ENCODE results near the gene WDR26.

GRCh38 chr1:224348137-224348536, 86.5 kb downstream of the WDR26 start:
- TF ChIP-seq, protein P1, sequence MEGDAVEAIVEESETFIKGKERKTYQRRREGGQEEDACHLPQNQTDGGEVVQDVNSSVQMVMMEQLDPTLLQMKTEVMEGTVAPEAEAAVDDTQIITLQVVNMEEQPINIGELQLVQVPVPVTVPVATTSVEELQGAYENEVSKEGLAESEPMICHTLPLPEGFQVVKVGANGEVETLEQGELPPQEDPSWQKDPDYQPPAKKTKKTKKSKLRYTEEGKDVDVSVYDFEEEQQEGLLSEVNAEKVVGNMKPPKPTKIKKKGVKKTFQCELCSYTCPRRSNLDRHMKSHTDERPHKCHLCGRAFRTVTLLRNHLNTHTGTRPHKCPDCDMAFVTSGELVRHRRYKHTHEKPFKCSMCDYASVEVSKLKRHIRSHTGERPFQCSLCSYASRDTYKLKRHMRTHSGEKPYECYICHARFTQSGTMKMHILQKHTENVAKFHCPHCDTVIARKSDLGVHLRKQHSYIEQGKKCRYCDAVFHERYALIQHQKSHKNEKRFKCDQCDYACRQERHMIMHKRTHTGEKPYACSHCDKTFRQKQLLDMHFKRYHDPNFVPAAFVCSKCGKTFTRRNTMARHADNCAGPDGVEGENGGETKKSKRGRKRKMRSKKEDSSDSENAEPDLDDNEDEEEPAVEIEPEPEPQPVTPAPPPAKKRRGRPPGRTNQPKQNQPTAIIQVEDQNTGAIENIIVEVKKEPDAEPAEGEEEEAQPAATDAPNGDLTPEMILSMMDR (IDR thresholded peaks at IDR 0.05): no peak
- TF ChIP-seq POLR2A (IDR thresholded peaks at IDR 0.05): no peak

Measured in lower leg skin (tissue), 3 donors.